Measurements from ENCODE around the gene SCARF2.
"Not testable (repeated sequence)": the region's sequence is repeated elsewhere in the genome, so short reads cannot be mapped to it uniquely, and the experiment has no call there.

SCARF2 gene

GRCh38 chr22:20451920-20452319 lies 14.3 kb upstream of the SCARF2 start:
- no peak for TF ChIP-seq ZNF274 (IDR thresholded peaks at IDR 0.05; ENCODE audit: low read depth, low read length)
- no peak overlapping the region for H3K4me3 ChIP-seq (ENCODE audit: low read length)

- H3K4me3 ChIP-seq (ENCODE audit: low read length), result not testable (repeated sequence)
Measured at GRCh38 chr22:20451129-20451778, 13.6 kb upstream of the SCARF2 start.

GRCh38 chr22:20450551-20450906 lies 12.9 kb upstream of the SCARF2 start:
- TF ChIP-seq ZNF274 (IDR thresholded peaks at IDR 0.05; ENCODE audit: low read depth, low read length), result no peak
- no peak overlapping the region for H3K4me3 ChIP-seq (ENCODE audit: low read length)

GRCh38 chr22:20449819-20450550 lies 12.4 kb upstream of the SCARF2 start:
- H3K4me3 ChIP-seq (ENCODE audit: low read length), result no peak overlapping the region

GRCh38 chr22:20448630-20449029 lies 11.0 kb upstream of the SCARF2 start:
- TF ChIP-seq ZNF274 (IDR thresholded peaks at IDR 0.05; ENCODE audit: low read depth, low read length), result no peak
- H3K4me3 ChIP-seq (ENCODE audit: low read length), result no peak overlapping the region

More at GRCh38 chr22:20449819-20450550, 12.4 kb upstream of the SCARF2 start:
- no peak for TF ChIP-seq ZNF274 (IDR thresholded peaks at IDR 0.05; ENCODE audit: low read depth, low read length)

- no peak overlapping the region for H3K4me3 ChIP-seq (ENCODE audit: low read length)
- no peak for TF ChIP-seq ZNF274 (IDR thresholded peaks at IDR 0.05; ENCODE audit: low read depth, low read length)
Measured at GRCh38 chr22:20446383-20446970, 8.9 kb upstream of the SCARF2 start.

GRCh38 chr22:20444325-20444724 lies 6.7 kb upstream of the SCARF2 start:
- no peak for TF ChIP-seq ZNF274 (IDR thresholded peaks at IDR 0.05; ENCODE audit: low read depth, low read length)
- no peak overlapping the region for H3K4me3 ChIP-seq (ENCODE audit: low read length)

GRCh38 chr22:20442485-20443284 lies 5.1 kb upstream of the SCARF2 start:
- no peak for TF ChIP-seq ZNF274 (IDR thresholded peaks at IDR 0.05; ENCODE audit: low read depth, low read length)
- H3K4me3 ChIP-seq (ENCODE audit: low read length), result no peak overlapping the region

GRCh38 chr22:20441631-20442484 lies 4.2 kb upstream of the SCARF2 start:
- no peak for TF ChIP-seq ZNF274 (IDR thresholded peaks at IDR 0.05; ENCODE audit: low read depth, low read length)
- no peak overlapping the region for H3K4me3 ChIP-seq (ENCODE audit: low read length)

GRCh38 chr22:20440637-20441591 lies 3.3 kb upstream of the SCARF2 start:
- H3K4me3 ChIP-seq (ENCODE audit: low read length), result no peak overlapping the region
- no peak for TF ChIP-seq ZNF274 (IDR thresholded peaks at IDR 0.05; ENCODE audit: low read depth, low read length)

GRCh38 chr22:20439928-20440575 lies 2.4 kb upstream of the SCARF2 start:
- H3K4me3 ChIP-seq (ENCODE audit: low read length), result no peak overlapping the region
- TF ChIP-seq ZNF274 (IDR thresholded peaks at IDR 0.05; ENCODE audit: low read depth, low read length), result no peak

- H3K4me3 ChIP-seq (ENCODE audit: low read length), result no peak overlapping the region
- TF ChIP-seq ZNF274 (IDR thresholded peaks at IDR 0.05; ENCODE audit: low read depth, low read length), result no peak
Measured at GRCh38 chr22:20439556-20439927, 1.9 kb upstream of the SCARF2 start.
